Transverse colon (tissue), 3 donors: Measurements from ENCODE around the gene RAF1.

Experiments
- POLR2A ChIP-seq: fragments of 450-650 bp; IDR thresholded peaks from one replicate; pipeline ENCODE4 v1.6.1; 2016; ENCODE audit warnings: antibody characterized with exemption, mild to moderate bottlenecking, moderate library complexity
- TF ChIP-seq, protein P1 (sequence below), 5 experiments: fragments of 200-600 bp in 3 of 5; fragments of 450-650 bp in 2 of 5; sonication (generic) in 3 of 5; IDR thresholded peaks; 1 replicate in 2 of 5; 2 replicates in 3 of 5; pipeline ENCODE4 v1.5.1; 2016 to 2017; ENCODE audit warnings: antibody characterized with exemption in 5 of 5, inconsistent platforms in 3 of 5, mild to moderate bottlenecking in 2 of 5, moderate library complexity in 1 of 5

DNA sequence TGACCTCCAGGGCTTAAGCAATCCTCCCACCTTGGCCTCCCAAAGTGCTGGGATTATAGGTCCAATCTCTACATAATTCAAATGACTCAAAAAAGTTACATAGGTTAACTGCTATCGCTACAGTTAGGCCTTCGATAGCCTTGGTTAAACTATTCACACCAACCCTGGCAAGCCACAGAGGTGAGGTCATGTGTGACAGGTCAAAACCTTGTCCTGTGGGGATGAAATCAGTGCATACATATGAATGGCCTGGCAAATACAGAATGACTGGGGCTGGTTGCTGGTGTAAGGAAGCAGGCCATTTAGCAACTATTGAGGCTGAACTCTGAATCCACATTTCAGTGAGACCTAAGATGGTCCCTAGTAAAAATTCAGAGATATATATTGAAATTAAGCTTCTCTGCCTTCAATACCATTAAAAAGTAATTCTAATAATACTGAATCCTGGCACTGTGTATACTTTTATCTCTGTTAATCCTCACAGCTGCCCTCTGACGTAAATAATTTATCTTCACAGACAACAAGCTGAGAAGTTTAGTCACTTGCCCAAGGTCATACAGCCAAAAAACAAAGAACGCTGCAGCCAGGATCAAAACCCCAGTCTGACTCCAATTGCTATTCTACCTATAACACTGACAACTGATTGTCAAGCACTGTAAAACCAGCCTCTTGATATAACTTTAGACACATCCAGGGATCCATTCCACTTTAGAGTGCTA, 71.8 kb downstream of the RAF1 start:
- TF ChIP-seq POLR2A, result no peak
- TF ChIP-seq, protein P1, sequence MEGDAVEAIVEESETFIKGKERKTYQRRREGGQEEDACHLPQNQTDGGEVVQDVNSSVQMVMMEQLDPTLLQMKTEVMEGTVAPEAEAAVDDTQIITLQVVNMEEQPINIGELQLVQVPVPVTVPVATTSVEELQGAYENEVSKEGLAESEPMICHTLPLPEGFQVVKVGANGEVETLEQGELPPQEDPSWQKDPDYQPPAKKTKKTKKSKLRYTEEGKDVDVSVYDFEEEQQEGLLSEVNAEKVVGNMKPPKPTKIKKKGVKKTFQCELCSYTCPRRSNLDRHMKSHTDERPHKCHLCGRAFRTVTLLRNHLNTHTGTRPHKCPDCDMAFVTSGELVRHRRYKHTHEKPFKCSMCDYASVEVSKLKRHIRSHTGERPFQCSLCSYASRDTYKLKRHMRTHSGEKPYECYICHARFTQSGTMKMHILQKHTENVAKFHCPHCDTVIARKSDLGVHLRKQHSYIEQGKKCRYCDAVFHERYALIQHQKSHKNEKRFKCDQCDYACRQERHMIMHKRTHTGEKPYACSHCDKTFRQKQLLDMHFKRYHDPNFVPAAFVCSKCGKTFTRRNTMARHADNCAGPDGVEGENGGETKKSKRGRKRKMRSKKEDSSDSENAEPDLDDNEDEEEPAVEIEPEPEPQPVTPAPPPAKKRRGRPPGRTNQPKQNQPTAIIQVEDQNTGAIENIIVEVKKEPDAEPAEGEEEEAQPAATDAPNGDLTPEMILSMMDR (IDR thresholded peaks at IDR 0.05), result no peak
